ENCODE data around the gene TUBA1C. TPM values are rescaled to one million over a fixed set of nuclear protein-coding genes. Genes with fewer than 3 reads are reported as not detected.

The TUBA1C gene
- total and polyA plus RNA-seq, 8 donors = 20.8 to 47.0 (median 33.7) TPM

DNA sequence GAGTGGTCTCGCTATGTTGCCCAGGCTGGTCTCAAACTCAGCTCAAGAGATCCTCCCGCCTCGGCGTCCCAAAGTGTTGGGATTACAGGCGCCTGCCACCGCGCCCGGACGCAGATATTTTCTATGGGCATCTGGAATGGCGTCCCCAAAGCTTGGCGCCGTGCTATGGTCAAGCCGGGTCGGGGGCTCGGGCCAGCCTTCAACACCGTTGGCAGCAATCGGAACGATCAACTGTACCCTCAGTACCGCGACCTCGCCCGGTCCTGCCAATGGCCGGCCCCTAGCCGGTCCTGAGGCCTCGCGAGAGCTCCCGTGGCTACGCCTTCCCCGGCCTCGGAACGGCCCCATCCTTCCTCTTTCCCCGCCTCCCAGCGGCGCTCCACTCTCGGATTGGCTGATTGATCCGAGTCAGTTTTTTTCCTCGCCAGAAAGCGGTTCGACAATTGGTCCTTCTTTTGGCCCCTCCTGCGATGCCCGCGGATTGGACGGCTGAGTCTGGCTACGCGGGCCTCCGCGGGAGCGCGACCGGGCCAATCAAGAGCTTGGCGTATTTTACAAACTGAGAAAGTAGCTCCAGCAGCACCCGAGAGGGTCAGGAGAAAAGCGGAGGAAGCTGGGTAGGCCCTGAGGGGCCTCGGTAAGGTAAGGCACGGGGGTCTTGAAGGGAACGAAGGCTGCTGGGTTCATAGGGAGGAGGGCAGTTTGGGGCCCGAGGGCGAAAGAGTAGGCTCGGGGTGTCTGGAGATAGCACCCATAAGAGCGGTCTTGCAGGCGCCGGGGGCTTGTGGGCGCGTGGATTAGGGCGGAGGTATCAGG lies 58.0 kb downstream of the TUBA1C start, which contains the start of gene TROAP:
TROAP (plus strand) TSS at position 548 of the 816 bp plus-strand sequence. CDS start 354 bp downstream, outside the sequence.
- TF ChIP-seq CTCF (IDR thresholded peaks at IDR 0.05) = no peak
- Histone ChIP-seq H3K4me1 (no peaks in the 10 kb centered on the region), H3K27ac (peak within 1 kb of the TSS in 1 of 4 donors; percentile 26), H3K9me3 (no peaks in the 10 kb centered on the region), H3K4me3 (peak within 1 kb of the TSS; percentile 44 to 65 (median 56)), H3K36me3 (no peaks in the 10 kb centered on the region), H3K27me3 (no peaks in the 10 kb centered on the region)
- ATAC-seq = peak; percentile 99 to 100 (median 100)
- peak; percentile 96 for FAIRE-seq
- WGBS, 2 donors = 0 to 1% methylated on average over 64 to 65 of the region's 65 CpGs
- intact Hi-C loops (cut with DNase I) = no loop called here
- DNase-seq = peak; percentile 97 to 99 (median 98)

DNA sequence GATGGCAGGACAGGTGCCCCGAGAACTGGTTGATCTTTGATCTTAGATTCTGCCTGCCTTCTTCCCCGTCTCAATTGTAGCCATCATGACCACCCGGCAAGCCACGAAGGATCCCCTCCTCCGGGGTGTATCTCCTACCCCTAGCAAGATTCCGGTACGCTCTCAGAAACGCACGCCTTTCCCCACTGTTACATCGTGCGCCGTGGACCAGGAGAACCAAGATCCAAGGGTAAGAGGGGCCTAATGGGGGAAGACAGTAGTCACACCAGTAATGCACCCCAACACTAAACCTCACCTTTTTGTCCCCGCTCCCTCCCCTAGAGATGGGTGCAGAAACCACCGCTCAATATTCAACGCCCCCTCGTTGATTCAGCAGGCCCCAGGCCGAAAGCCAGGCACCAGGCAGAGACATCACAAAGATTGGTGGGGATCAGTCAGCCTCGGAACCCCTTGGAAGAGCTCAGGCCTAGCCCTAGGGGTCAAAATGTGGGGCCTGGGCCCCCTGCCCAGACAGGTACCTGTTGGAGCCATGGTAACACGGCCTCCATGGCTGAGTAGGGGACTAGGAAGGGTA lies 58.7 kb downstream of the TUBA1C start:
- no peak overlapping the region for H3K27ac ChIP-seq
- H3K36me3 ChIP-seq = no peaks in the 10 kb centered on the region
- ATAC-seq = no peak
- peak overlapping the region in 3 of 4 donors; percentile 3 to 65 (median 65) for H3K4me3 ChIP-seq
- no peak for FAIRE-seq
- 9% methylated on average over 19 of the region's 19 CpGs for WGBS, 2 donors
- no peaks in the 10 kb centered on the region for H3K4me1 ChIP-seq
- TF ChIP-seq CTCF (IDR thresholded peaks at IDR 0.05) = no peak
- no peaks in the 10 kb centered on the region for H3K27me3 ChIP-seq
- peak in 1 of 6 donors; percentile 21 for DNase-seq
- no peaks in the 10 kb centered on the region for H3K9me3 ChIP-seq
- intact Hi-C loops (cut with DNase I) = no loop called here

Other genes with a start within 250 kb of the TUBA1C start
- 10 to 100 TPM; 18.2 to 29.8 (median 24.1) TPM for gene PRKAG1, start 246.3 kb upstream of the TUBA1C start, total RNA-seq
- gene PRKAG1, start 246.3 kb upstream of the TUBA1C start, polyA plus RNA-seq = 10 to 100 TPM; 27.7 to 33.4 TPM
- gene KMT2D, start 204.3 kb upstream of the TUBA1C start, total RNA-seq = 10 to 100 TPM; 35.8 to 53.0 (median 39.5) TPM
- gene KMT2D, start 204.3 kb upstream of the TUBA1C start, polyA plus RNA-seq = 10 to 100 TPM; 20.0 to 79.3 TPM
- gene RHEBL1, start 195.1 kb upstream of the TUBA1C start, total RNA-seq = under 1 TPM in 3 of 6 donors, not detected in 3; 0.14 to 0.25 (median 0.18) TPM
- gene RHEBL1, start 195.1 kb upstream of the TUBA1C start, polyA plus RNA-seq = under 1 TPM; 0.38 to 0.63 TPM
- under 1 TPM in 5 of 6 donors, not detected in 1; 0.03 to 0.53 (median 0.24) TPM for gene DHH, start 170.3 kb upstream of the TUBA1C start, total RNA-seq
- under 1 TPM; 0.11 to 0.14 TPM for gene DHH, start 170.3 kb upstream of the TUBA1C start, polyA plus RNA-seq
- gene LMBR1L, start 154.2 kb upstream of the TUBA1C start, total RNA-seq = 10 to 100 TPM; 12.9 to 37.6 (median 20.4) TPM
- 10 to 100 TPM; 46.6 to 76.5 TPM for gene LMBR1L, start 154.2 kb upstream of the TUBA1C start, polyA plus RNA-seq
- 100 to 1,000 TPM in 3 of 6 donors, 10 to 100 TPM in 3; 43.1 to 185 (median 108) TPM for gene TUBA1B, start 133.7 kb upstream of the TUBA1C start, total RNA-seq
- gene TUBA1B, start 133.7 kb upstream of the TUBA1C start, polyA plus RNA-seq = 100 to 1,000 TPM in 1 of 2 donors, 10 to 100 TPM in 1; 92.0 to 214 TPM
- gene TUBA1A, start 76.0 kb upstream of the TUBA1C start, total RNA-seq = 10 to 100 TPM in 5 of 6 donors, 1 to 10 TPM in 1; 9.1 to 93.8 (median 21.4) TPM
- 10 to 100 TPM; 31.1 to 86.8 TPM for gene TUBA1A, start 76.0 kb upstream of the TUBA1C start, polyA plus RNA-seq
- 1 to 10 TPM in 3 of 6 donors, under 1 TPM in 3; 0.44 to 1.9 (median 0.96) TPM for gene PRPH, start 30.1 kb downstream of the TUBA1C start, total RNA-seq
- 10 to 100 TPM in 1 of 2 donors, 1 to 10 TPM in 1; 5.3 to 18.7 TPM for gene PRPH, start 30.1 kb downstream of the TUBA1C start, polyA plus RNA-seq
- 1 to 10 TPM in 1 of 6 donors, under 1 TPM in 4, not detected in 1; 0.08 to 1.3 (median 0.41) TPM for gene TROAP, start 58.2 kb downstream of the TUBA1C start, total RNA-seq
- gene TROAP, start 58.2 kb downstream of the TUBA1C start, polyA plus RNA-seq = under 1 TPM; 0.46 to 0.52 TPM
- gene C1QL4, start 72.1 kb downstream of the TUBA1C start, total RNA-seq = not detected
- not detected for gene C1QL4, start 72.1 kb downstream of the TUBA1C start, polyA plus RNA-seq
- gene DNAJC22, start 81.8 kb downstream of the TUBA1C start, total RNA-seq = 10 to 100 TPM in 2 of 6 donors, 1 to 10 TPM in 4; 5.6 to 11.9 (median 8.3) TPM
- 1 to 10 TPM; 4.0 to 7.6 TPM for gene DNAJC22, start 81.8 kb downstream of the TUBA1C start, polyA plus RNA-seq
- 10 to 100 TPM in 2 of 6 donors, 1 to 10 TPM in 4; 7.2 to 12.5 (median 8.6) TPM for gene SPATS2, start 102.4 kb downstream of the TUBA1C start, total RNA-seq
- gene SPATS2, start 102.4 kb downstream of the TUBA1C start, polyA plus RNA-seq = 10 to 100 TPM; 10.1 to 10.6 TPM

Measured in pancreas (tissue), 10 donors.